BJ (cell line): Measurements from ENCODE around the gene DKK1. TPM values are rescaled to one million over a fixed set of nuclear protein-coding genes. Genes with fewer than 3 reads are reported as not detected.

ENCODE experiments used
- CTCF ChIA-PET: fragments of 350-600 bp; formaldehyde crosslinking; extraction: SDS; loops from one replicate; lab custom pipeline; 2021; ENCODE audit warnings: antibody characterized with exemption, inconsistent platforms; lab: Yijun Ruan, JAX
- POLR2A ChIA-PET: fragments of 300-600 bp; sonication (Branson Sonifier 250); formaldehyde crosslinking; extraction: SDS; loops from one replicate; lab custom pipeline; 2021; ENCODE audit warnings: antibody characterized with exemption; lab: Charles Lee
- DNase-seq: peaks from one replicate; pipeline ENCODE4 v3.0.0-alpha.2; 2011; ENCODE audit warnings: low read depth
- H3K27me3 ChIP-seq: 2 replicates; pipeline ENCODE4 v1.6.0; 2011; ENCODE audit warnings: low read length; ENCODE audit not compliant: control insufficient read depth, insufficient read depth
- H3K36me3 ChIP-seq: 2 replicates; pipeline ENCODE4 v1.5.1; 2011; ENCODE audit warnings: low read length; ENCODE audit not compliant: control insufficient read depth, insufficient read depth
- H3K4me3 ChIP-seq: 2 replicates; pipeline ENCODE4 v1.5.1; 2011; ENCODE audit warnings: low read depth, mild to moderate bottlenecking, control low read depth, low read length
- polyA plus RNA-seq: library from polyadenylated mRNA; depleted of rRNA; stranded (reverse); fragments of >200 nt; gene quantifications from 2 replicates; pipeline ENCODE4 v1.2.3, GENCODE V29; 2011
- TF ChIP-seq, protein P1 (sequence below): IDR thresholded peaks from 2 replicates; pipeline ENCODE4 v1.5.1; 2011; ENCODE audit warnings: low read depth, mild to moderate bottlenecking, control low read depth, inconsistent platforms, low read length, moderate library complexity; ENCODE audit not compliant: insufficient read depth

DKK1 gene
- polyA plus RNA-seq, 1 experiment, result 575 TPM

DNA sequence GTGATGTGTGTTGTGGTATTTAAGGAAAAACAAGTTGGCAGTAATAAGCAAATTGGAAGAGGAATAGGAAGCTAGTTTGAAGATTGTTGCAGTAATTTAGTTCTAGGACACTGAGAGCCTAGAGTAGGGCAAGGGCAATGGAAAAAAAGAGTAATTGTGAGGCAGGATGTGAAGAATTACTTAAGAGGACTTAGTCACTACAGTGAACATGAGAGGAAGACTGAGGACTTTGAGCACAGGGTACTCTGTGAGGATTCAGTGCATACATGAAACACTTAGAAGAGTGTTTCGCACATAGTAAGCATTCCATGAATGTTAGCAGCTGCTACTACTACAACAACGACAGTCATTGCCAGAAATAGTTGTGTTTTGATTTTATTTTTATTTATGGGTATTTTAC is 30.9 kb upstream of the DKK1 start:
- ChIA-PET POLR2A (no interaction called here), CTCF (interaction anchor here (0.9 kb wide), 1 partner anchor 67 kb away, joined by 3 read pairs; no protein-coding TSS in a partner anchor)

DNA sequence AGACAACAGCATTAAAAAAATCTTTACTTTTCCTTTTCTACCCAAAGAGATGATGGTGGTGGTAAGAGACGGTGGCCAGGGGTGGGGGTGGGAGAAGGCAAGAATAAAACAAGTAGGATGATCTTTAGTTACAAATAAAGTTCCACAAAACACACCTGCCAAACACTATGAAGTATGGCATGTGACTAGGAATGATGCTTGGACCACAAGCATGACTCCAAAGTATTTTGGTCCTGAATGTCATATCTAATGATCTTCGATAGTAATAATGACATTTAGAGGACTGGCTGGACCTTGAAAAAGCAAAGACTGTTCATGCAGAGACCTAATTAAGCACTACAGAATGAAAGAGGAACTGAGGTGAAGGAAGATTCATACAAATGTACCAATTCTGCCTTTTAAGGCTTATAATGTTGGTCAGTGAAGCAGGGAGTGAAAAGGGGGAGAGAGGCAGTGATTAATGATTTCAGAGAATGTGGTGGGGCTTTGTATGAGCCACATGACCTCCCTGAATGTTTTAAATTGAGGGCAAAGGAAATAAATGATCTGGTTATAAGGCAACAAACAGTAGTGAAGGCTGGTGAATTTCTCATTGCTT is 29.6 kb upstream of the DKK1 start:
- H3K36me3 ChIP-seq, result no peaks in the 10 kb centered on the region
- TF ChIP-seq, protein P1, sequence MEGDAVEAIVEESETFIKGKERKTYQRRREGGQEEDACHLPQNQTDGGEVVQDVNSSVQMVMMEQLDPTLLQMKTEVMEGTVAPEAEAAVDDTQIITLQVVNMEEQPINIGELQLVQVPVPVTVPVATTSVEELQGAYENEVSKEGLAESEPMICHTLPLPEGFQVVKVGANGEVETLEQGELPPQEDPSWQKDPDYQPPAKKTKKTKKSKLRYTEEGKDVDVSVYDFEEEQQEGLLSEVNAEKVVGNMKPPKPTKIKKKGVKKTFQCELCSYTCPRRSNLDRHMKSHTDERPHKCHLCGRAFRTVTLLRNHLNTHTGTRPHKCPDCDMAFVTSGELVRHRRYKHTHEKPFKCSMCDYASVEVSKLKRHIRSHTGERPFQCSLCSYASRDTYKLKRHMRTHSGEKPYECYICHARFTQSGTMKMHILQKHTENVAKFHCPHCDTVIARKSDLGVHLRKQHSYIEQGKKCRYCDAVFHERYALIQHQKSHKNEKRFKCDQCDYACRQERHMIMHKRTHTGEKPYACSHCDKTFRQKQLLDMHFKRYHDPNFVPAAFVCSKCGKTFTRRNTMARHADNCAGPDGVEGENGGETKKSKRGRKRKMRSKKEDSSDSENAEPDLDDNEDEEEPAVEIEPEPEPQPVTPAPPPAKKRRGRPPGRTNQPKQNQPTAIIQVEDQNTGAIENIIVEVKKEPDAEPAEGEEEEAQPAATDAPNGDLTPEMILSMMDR, result no peak
- H3K27me3 ChIP-seq, result no peaks in the 10 kb centered on the region
- no peak for DNase-seq
- ChIA-PET CTCF (no interaction called here), POLR2A (no interaction called here)
- no peak overlapping the region for H3K4me3 ChIP-seq

More for the DNA sequence above, 30.9 kb upstream of the DKK1 start:
- H3K4me3 ChIP-seq, result no peak overlapping the region
- TF ChIP-seq, protein P1, result no peak
- H3K27me3 ChIP-seq, result no peaks in the 10 kb centered on the region
- no peaks in the 10 kb centered on the region for H3K36me3 ChIP-seq
- no peak for DNase-seq

DNA sequence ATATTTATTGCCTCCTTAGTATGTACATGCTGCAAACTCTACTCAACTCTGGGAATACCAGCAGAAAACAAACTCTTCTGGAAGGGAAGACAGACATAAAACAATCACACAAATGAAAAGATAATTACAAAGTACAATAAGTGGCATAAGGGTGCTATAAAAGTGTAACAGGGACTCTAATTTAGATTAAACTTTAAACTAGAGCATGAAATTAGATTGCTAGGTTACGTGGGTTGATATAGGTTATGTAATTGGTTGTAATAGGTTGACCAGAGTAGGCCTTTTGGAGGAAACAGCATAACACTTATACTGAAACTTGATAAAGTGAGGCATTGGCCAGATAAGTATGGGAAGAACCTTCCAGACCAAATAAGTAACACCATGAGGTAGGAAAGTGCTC is 26.2 kb upstream of the DKK1 start:
- no peak for DNase-seq
- TF ChIP-seq, protein P1, result no peak
- H3K36me3 ChIP-seq, result no peaks in the 10 kb centered on the region
- H3K4me3 ChIP-seq, result no peak overlapping the region
- ChIA-PET POLR2A (no interaction called here), CTCF (no interaction called here)
- no peaks in the 10 kb centered on the region for H3K27me3 ChIP-seq

DNA sequence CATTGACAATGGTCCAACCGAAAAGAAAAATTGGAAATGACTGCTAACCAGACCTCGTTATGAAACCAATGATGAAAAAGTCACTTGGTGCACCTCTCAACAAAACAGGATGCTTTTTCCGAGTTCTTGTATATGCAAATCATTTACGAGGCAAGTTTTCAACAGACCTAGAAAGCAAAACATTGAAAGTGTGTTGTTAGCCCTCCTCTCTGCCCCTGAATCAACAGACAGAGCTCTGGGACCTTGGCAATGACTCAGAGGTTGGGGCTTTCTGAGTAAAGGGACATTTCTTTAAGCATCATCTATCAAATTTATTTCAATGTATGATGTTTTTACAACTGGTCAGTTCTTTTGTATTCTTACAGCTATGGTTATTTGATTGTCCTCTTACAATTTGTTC is 16.3 kb upstream of the DKK1 start:
- no peak for DNase-seq
- POLR2A ChIA-PET, result no interaction called here
- TF ChIP-seq, protein P1, result no peak
- CTCF ChIA-PET, result interaction anchor here (0.6 to 1.3 kb wide), 3 partner anchors 8 to 145 kb away, joined by 3 to 4 read pairs (median 3); no protein-coding TSS in a partner anchor
- H3K4me3 ChIP-seq, result no peak overlapping the region
- H3K36me3 ChIP-seq, result no peaks in the 10 kb centered on the region; the same call in 1 of the 2 replicates
- no peaks in the 10 kb centered on the region for H3K27me3 ChIP-seq

DNA sequence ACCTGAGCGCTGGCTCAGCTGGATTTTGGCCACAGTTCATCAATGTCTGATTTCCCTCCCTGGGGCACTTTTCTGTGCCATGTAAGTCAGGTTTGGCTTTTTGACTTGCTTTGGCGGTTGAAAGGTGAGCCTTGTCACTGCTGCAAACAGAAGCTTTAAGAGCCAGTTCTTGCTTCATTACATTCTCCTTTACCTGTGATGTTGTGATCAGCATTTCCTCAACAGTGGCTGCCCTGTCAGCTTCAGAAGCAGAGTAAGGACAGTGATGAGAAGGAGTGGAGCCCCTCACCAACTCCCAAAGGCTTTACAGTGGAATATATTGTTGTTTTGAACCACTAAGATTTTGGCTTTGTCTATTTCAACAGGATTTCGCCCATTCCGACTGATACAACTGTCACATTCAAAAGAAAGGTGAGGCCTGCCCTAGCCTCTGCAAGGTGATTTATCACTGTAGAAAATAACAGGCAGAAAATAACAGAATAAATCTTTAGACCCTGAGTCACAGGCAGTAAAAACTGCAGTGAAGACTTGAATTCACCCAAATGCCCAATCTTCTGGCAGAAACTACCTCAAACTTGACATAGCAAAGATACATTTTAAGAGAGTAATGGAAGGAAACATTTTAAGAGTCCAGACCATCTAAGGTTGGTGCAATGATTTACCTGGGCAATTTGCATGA is 13.3 kb upstream of the DKK1 start:
- no peak for DNase-seq
- Histone ChIP-seq H3K4me3 (no peak overlapping the region), H3K27me3 (no peaks in the 10 kb centered on the region), H3K36me3 (no peaks in the 10 kb centered on the region; the same call in 1 of the 2 replicates)
- ChIA-PET POLR2A (no interaction called here), CTCF (interaction anchor here (1.5 kb wide), 1 partner anchor 9 kb away, joined by 5 read pairs; no protein-coding TSS in a partner anchor)
- TF ChIP-seq, protein P1, result no peak
